NAMALWA (cell line): Measurements from ENCODE around the gene MOB2.
"Not testable (repeated sequence)": the region's sequence is repeated elsewhere in the genome, so short reads cannot be mapped to it uniquely, and the experiment has no call there.

Experiments
- DNase-seq: peaks from one replicate; pipeline ENCODE4 v3.0.0-alpha.2; 2015; ENCODE audit warnings: low spot score

Gene MOB2

GRCh38 chr11:1442163-1442562 is 44.4 kb downstream of the MOB2 start:
- DNase-seq, result no peak

DNA sequence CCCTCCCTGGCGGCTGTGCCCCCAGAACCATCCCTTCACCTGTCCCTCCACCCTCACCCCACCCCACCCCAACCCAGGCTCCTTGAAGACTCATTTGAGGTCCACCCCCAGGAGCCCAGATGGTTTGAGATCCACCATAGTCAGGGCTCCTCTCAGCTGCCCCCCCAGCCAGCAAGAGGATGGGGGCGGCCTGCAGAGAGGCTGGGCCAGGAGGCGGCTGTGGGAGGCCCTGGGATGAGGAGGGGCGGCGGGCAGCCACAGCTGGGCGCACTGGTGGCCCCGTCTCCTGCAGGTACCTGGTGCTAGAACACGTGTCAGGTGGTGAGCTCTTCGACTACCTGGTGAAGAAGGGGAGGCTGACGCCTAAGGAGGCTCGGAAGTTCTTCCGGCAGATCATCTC is 46.1 kb downstream of the MOB2 start:
- DNase-seq, result no peak

DNA sequence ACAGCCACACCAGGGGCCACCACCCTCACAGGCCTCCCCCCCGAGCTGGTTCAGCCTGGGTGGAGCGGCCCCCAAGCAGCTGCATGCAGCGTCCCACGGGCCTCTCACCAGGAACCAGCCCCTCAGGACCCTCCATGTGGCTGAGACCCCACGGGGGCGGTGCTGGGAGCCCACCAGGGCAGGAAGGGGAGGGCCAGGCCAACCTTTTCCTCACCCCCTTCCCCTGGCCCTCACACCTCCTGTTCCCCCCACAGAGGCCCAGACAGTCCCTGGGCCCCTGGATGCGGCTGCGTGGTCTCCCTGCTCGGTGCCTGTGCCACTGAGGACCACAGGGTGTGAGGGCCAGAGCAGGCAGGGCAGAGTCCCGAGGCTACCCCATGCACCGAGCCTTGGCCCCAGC is 46.5 kb downstream of the MOB2 start:
- no peak for DNase-seq

DNA sequence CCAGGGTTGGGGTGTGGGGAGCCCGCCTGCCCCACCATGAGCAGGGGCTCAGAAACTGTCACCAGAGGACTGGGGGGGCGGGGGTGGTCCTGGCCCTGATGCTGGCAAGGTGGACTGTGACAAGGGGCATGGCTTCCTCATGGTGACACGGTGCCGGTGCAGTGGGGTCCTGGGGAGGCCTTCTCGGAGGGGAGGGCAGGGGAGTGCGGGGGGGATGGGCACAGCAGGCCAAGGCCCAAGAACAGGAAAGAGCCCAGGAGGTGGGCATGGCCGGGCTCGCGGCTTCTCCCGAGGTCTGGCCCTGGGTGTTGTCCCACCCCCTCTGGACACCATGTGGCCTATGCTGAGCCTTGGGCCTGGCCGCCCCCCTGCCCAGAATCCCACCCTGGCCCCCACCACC is 47.2 kb downstream of the MOB2 start:
- DNase-seq, result no peak

DNA sequence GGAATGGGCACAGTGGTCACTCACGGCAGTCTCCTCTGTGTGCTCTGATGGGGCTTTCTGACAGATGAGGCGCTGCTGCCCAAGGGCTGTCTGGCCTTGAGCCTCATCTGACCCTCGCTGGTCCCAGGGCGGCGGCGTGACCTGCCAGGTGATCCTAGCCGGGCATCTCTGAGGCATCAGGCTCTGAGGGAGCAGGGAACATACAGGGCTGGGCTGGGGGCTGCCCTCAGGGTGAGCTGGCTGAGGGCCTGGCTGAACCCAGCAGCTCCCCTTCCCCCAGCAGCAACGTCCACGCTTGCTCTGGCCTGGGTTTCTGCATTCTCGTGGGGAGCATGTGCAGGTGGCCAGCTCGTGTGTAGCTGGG is 47.6 kb downstream of the MOB2 start:
- DNase-seq, result no peak

GRCh38 chr11:1438261-1438966 is 48.2 kb downstream of the MOB2 start:
- DNase-seq, result no peak

GRCh38 chr11:1437500-1437899 is 49.1 kb downstream of the MOB2 start:
- no peak for DNase-seq

GRCh38 chr11:1436468-1437039 is 50.0 kb downstream of the MOB2 start:
- DNase-seq, result no peak

DNA sequence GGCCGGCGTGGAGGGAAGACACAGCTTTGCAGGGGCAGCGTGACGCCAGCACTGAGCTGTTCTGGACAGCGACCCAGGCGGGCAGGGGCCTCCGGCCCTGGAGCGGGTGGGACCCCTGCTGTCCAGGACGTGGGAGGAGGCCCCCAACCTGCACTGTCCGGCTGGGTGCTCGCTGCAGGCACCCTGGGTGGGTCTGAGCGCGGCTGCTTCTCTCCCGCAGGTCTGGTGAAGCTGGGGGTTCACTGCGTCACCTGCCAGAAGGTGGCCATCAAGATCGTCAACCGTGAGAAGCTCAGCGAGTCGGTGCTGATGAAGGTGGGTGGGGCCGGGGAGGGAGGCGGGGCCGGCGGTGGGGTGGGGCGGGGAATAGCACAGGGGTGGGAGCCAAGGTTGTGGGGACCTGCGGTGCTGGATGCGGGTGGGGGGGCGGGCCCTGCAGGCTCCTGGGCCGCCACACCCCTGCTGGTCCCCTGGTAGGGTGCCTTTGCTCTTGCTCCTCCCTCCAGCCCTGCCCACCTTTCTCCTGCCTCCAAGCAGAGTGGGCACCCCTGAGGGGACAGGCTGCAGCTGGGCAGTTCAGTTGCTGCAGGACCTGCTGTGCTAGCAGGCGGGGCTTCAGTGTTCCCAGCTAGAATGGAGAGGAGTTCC is 50.6 kb downstream of the MOB2 start:
- DNase-seq, result peak; percentile 36

- not testable (repeated sequence) for DNase-seq
Measured at GRCh38 chr11:1435479-1435819, 51.1 kb downstream of the MOB2 start.

DNA sequence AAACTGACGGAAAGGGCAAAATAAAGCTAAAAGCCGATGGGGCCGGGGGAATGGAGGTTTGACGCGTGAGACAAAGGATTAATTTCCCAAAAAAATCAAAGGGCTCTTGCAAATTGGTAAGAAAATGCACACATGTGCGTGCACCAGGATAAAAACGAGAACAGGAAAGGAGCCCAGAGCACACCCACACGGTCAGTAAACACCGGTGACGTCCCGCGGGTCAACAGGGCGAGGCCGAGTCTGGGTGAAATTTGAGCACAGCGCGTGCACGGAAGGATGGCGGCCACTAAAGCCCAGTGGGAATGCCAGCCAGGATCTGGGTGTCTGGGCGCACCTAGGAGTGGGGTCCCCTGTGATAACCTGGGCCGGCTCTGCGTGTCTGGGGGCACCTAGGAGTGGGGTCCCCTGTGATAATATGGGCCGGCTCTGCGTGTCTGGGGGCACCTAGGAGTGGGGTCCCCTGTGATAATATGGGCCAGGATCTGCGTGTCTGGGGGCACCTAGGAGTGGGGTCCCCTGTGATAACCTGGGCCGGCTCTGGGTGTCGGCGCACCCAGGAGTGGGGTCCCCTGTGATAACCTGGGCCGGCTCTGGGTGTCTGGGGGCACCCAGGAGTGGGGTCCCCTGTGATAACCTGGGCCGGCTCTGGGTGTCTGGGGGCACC is 52.5 kb downstream of the MOB2 start:
- DNase-seq, result no peak

DNA sequence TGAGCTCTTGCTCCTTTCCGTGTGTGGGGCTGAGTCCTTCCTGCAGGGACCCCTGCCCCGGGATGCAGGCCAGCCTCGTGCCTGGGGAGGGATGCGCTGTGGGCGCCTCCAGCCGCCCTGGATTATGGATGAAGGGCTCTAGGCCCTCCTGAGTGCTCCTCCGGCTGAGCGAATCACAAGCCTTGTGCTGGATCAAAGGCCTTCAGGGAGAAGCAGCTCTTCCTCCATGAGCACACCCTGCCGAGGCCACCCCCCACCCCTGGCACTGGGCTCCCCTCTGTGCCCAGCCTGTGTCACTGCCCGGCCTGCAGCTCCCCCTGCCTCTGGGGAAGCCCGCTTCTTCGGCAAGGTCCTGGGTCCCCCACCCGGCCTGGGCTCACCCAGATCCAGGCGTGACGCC is 53.0 kb downstream of the MOB2 start:
- no peak for DNase-seq

GRCh38 chr11:1428762-1429316 is 57.7 kb downstream of the MOB2 start:
- DNase-seq, result no peak

DNA sequence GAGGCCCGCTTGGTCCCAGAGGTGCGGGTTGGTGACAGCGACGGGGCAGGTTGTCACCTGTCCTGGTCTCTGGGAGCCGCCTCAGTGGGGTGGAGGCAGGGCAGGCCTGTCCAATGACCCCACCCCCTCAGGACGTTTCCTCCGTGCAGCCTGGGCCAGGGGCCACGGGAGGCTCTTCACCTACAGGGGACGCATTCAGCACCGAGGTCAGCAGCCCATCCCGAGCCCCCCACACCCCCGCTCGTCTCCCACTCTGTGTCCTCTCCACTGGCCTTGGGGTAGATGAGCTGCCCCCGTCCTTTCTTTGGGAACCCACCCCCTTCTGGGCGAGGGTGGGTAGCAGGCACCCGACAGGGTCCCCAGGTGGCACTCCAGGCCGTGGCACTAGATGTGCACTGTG is 61.1 kb downstream of the MOB2 start:
- no peak for DNase-seq

GRCh38 chr11:1425006-1425405 is 61.6 kb downstream of the MOB2 start:
- DNase-seq, result no peak

- not testable (repeated sequence) for DNase-seq
Measured at GRCh38 chr11:1423406-1423805, 63.2 kb downstream of the MOB2 start.

GRCh38 chr11:1422981-1423380 is 63.6 kb downstream of the MOB2 start:
- no peak for DNase-seq

GRCh38 chr11:1422481-1422880 is 64.1 kb downstream of the MOB2 start:
- no peak for DNase-seq

- no peak for DNase-seq
Measured at GRCh38 chr11:1421291-1421690, 65.3 kb downstream of the MOB2 start.

GRCh38 chr11:1419811-1420210 is 66.8 kb downstream of the MOB2 start:
- DNase-seq, result no peak
